SK-N-SH treated with all-trans-retinoic acid at 6 μM for 48 hours (cell line): ENCODE results near the gene SORCS2.

Experiments
- RARB ChIP-seq: fragments of 250-450 bp; sonication (Bioruptor Pico); IDR thresholded peaks from 2 replicates; pipeline ENCODE4 v1.8.0; 2021; ENCODE audit warnings: mild to moderate bottlenecking, moderate library complexity
- ZNF70 ChIP-seq: fragments of 450-650 bp; formaldehyde crosslinking; IDR thresholded peaks from 2 replicates; pipeline ENCODE4 v1.5.0; 2020; ENCODE audit warnings: mild to moderate bottlenecking, moderate library complexity

DNA sequence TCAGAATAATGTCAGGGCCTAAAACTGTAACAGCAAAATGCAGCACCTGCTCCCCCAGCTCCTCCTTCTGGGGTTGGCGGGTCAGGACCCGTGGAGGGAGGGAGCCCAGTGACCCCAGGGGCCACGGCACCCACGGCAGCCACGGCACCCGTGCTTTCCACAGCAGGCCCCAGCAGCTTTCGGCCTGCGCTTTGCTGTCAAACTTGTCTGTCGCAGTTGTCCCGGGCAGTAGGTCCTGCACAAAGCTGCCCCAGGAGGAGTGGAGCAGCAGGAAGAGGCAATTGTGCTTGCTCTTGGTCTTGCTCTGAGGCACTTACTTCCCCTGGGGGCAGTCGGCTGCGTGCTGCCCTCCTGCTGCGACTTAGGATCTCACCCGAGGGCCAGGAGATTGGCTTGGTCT is 563.7 kb downstream of the SORCS2 start:
- TF ChIP-seq ZNF70 = no peak
- no peak for TF ChIP-seq RARB (CRISPR knock-in tag)
